ENCODE data around the gene SND1.
"Not testable (repeated sequence)": the region's sequence is repeated elsewhere in the genome, so short reads cannot be mapped to it uniquely, and the experiment has no call there.

The SND1 gene

DNA sequence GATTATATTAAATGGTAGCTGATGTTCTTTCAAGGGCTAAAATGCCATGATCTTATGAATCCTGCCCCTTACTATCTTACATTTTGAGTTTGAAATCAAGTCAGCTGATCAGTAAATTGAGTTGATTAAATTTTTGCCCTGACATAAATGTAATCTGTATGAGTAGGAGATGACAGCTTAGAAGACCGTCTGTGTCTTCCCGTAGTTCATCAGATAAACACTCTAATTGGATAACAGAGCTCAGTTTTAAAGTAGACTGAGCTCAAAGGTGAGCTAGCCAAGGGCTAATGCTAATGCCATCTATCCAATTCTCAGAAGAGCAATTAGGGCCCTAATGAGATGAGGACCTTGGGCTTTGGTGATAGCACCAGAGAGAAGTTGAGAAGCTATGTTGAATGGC is 296.3 kb downstream of the SND1 start:
- DNase-seq (ENCODE audit: insufficient read length, low spot score) (no peak), FAIRE-seq (no peak)

DNA sequence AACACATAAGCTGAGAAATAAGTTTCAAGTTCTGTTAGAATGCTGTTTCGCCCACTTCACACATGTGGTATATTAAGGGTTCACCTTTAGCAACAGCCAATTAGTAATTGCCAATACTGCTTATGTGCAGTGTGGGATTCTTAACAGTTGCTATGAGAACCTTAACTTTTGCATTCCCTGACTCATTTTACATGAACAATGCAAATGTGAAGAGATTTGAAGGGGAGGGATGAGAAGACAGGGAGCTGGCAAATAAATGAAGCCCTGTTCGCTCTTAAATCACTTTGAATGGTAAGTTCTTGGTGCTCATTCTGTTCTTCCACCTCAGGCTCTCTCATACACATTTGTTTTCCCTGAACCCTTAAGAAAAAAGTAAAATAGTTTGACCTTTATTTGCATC is 296.9 kb downstream of the SND1 start:
- no peak for FAIRE-seq
- DNase-seq (ENCODE audit: insufficient read length, low spot score): no peak

DNA sequence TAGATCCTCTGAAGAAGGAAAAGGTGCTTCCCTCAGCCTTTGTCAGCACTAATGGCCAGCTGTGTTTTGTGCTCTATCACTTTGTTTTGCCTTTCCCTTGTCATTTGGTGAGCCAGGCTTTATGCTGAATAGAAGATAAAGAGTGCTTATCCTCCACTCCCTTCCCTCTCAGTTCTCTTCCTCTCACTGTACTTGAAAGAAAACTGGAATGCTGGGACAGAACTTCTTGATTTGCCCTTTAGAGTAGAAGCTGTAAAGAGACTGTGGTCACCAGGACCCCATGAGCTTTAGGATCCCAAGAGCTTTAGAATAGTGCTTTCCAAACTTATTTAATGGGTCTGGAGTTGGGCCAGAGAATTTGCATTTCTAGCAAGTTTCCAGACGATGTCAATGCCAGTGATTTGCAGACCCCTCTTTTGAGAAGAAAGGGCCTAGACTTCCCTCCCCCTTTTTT is 297.8 kb downstream of the SND1 start:
- no peak for DNase-seq (ENCODE audit: insufficient read length, low spot score)
- no peak for FAIRE-seq

DNA sequence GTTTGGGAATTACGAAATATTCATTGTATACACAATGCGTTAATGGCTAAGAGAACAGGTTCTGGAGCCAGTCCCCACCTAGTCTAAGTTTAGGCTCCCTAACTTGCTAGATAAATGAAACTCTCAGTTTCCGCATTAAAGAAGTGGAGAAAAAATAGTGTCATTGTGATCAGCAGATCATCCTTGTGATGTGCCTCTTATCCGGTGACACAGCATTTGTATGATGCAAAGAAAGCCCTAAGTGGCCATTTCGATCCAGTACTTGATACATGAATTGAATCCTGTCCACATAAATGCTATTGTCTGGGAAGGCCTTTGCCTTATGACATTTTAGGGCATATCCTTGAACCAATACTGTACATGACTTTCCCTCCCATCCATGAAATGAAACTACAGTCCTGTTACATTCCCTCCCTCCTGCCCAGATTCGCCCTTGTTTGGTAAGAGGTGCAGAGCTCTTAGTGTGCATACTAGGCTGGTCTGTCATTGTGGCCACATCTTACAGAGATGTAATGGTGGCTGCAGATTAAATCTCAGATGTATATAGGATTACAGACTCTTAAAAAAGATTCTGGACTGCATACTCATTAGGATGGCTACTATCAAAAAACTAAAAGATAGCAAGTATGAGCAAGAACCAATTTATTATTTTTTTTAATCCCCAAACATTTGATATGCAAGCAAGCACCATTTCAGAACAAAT is 298.4 kb downstream of the SND1 start:
- FAIRE-seq (no peak), DNase-seq (ENCODE audit: insufficient read length, low spot score) (no peak)

DNA sequence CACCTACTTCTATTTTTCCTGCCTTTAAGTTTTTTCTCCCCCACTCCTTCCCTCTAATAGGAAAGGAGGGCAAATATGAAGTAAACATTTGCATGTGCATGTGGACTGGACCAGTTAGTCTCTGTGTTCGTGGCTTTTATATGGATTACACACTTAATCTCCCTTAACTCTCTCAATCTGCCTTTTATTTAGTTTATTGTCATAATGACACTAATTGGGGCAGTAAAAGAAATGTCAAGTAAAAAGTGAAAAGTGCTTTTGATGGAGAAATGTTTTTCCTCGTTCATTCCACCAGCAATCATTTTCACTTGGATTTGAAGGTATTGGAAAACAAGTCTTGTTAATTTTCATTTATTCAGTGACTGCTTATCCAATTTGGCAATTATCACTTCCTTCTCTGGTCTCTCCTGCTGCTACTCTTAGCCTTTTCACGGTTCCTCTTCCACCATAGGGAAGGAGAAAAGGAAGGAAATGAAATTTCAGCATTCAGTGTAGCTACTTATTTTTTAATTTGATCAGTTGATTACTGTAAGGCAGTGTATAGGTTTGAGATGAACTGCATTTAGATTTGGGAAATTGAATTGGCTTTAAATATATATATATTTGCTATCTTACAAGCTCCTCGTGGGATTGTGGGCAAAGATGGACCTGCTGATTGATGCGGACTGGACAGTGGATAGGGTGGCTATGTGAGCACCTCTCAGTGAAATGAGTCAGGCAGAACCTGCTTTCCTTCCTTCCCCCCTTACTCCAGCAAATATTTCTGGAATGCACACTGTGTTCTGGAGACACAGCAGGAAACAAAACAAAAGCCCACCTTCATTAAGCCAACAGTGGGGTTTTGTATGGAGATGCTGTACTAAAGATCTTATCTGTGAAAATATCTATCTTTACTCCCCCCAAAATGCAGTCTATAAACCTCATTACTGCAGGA is 301.7 kb downstream of the SND1 start:
- FAIRE-seq (no peak), DNase-seq (ENCODE audit: insufficient read length, low spot score) (no peak)

DNA sequence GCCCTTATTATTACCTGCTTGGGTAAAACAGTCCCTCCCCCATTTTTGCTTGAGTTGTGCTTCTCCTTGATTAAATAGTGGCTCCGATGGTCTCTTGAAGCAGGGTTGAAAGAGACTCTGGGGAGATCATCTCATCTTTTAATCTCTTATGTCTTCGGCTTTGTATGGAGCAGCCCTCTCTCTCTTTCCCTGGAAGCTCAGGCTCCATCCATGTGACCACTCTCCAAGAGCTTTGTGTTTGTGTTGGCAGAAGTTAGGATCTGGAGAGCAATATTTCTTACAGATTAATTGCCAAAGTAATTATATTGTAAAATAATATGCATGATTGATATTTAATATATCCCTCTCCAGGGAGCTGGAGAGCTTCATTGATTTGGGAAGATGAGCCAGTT is 302.4 kb downstream of the SND1 start:
- no peak for DNase-seq (ENCODE audit: insufficient read length, low spot score)
- FAIRE-seq: no peak

DNA sequence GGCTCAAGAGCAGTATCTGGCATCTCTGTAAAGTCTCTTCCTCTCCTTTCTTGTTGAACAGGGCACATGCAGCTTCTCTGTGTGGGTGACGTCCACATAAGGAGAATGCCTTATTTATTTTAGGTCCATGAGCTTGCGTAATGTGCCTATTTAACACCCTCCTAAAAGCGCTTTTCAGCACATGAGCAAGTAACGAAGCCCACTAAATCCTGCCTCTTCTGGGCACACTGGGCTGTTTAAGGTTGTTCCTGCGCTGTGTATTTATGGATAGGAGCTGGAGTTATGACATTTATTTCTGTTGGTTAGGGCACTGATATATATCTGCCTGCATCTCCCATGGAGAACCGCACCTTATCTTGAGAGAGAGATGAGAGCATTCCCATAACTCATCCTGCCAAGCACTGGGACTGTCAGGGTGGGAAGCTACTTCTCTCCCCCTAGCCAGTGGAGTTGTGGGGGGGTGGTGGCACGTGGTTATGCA is 303.1 kb downstream of the SND1 start:
- DNase-seq (ENCODE audit: insufficient read length, low spot score) (no peak), FAIRE-seq (no peak)

DNA sequence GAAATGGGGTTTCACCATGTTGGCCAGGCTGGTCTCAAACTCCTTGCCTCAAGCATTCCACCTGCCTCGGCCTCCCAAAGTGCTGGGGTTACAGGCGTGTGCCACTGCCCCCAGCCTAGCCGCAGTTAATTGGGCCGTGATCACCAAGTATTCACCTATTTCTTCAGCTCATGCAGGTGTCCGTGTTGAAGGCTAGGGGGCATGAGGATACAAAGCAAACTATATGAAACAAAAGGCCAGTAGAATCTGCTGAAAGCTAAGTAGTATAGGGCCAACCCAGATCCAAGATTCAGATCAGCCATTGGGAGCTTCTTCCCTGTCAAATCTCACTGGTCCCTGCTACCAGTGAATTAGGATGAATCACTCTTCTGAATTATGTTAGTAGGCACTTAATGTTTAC is 305.9 kb downstream of the SND1 start:
- no peak for DNase-seq (ENCODE audit: insufficient read length, low spot score)
- no peak for FAIRE-seq

DNA sequence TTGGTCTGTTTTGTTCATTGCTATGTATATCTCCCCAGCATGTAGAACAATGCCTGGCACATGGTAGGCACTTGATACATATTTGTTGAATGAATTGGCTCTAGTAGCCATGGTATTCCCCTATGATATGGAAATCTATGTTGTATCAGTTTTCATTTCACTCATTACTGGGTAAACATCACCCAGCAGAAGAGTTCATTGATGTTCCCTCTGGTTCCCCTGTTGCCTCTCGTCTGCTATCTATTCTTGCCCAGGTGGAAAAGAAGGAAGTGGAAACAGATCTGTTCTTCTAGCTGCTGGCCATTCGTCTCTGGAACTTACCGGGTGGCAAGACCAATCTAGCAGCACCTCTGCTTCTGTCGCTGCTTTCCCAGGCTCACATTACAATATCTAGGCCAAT is 307.8 kb downstream of the SND1 start:
- no peak for DNase-seq (ENCODE audit: insufficient read length, low spot score)
- FAIRE-seq: no peak

DNA sequence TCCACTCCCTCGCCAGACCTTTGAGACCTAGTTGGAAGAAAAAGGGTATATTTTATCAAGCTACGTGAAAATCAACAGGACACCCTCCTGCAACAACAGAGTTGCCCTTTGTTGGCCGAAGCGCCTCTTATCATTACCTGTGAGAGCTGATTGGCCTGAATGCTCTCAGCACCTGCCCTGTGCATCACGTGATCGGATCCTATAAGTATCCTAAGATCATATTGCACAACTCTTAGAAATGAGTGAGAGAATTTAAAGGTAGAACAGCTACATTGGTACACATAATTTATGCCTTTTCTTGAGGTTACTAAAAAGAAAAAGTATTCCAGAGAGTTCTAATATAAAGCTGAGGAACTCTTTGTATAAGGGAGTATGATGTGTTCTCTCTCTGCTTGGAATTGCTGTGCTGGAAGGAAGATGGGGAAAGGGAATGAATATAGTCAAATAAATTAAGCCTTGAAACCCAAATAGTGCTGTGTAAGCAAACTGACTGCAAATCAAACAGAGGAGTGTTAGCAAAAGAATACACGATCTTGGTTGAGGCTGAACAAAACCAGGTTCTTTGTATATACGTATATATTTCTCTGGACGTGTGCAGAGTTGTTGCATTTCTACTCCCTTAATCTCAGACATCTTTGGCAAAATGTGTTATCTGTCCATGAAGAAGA is 309.9 kb downstream of the SND1 start:
- DNase-seq (ENCODE audit: insufficient read length, low spot score) (no peak), FAIRE-seq (no peak)

DNA sequence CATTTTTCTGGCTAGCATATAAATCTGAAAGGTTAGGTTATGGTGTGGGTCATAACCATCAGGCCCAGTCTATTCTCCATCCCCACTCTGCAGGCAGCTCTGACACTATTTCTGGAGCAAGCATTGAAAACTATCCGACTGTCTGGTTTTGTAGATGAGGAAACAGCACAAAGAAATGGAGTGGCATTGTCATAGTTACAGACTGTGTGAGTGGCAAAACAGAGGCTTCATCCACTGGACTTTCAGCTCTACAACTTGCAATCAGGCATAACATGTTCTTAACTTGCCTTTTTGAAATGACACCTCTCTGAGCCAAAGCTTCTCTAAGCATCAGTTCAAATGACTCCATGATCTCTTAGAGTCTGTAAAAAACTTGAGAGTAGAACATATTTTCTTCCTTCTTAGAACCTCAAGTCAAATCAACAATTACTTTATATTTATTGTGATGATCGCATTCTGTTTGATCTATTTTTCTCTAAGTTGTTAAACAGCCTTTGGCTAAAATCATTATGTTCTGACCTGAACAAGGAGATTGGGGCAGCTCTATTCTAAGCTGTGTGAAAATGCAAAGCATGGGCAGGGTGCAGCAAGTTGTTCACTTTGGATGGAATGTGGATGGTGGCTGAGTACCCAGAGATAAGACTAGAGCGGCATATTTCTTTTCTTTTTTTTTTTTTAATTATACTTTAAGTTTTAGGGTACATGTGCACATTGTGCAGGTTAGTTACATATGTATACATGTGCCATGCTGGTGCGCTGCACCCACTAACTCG is 310.8 kb downstream of the SND1 start:
- FAIRE-seq: no peak
- DNase-seq (ENCODE audit: insufficient read length, low spot score): no peak

DNA sequence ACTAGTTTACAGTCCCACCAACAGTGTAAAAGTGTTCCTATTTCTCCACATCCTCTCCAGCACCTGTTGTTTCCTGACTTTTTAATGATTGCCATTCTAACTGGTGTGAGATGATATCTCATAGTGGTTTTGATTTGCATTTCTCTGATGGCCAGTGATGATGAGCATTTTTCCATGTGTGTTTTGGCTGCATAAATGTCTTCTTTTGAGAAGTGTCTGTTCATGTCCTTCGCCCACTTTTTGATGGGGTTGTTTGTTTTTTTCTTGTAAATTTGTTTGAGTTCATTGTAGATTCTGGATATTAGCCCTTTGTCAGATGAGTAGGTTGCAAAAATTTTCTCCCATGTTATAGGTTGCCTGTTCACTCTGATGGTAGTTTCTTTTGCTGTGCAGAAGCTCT is 311.9 kb downstream of the SND1 start:
- not testable (repeated sequence) for FAIRE-seq; DNase-seq (ENCODE audit: insufficient read length, low spot score)

DNA sequence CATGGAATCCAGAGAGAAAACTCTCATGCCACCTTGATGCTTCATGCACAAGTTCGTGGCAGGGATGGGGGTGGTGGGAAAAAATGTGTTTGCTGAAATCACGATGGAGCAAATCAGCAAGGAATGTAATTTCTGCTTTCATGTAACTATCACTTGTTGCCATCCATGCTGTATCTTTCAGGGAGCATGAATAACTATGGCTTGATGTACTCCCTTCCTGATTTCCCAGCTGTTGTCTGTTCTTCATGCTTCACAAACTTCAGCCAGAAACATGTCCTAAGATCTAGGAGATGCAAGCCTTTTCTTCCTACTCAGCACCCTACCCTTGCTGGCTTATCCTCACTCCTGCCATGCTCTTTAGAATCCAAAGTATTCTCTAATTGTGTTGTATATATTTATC is 315.3 kb downstream of the SND1 start:
- FAIRE-seq (no peak), DNase-seq (ENCODE audit: insufficient read length, low spot score) (no peak)

DNA sequence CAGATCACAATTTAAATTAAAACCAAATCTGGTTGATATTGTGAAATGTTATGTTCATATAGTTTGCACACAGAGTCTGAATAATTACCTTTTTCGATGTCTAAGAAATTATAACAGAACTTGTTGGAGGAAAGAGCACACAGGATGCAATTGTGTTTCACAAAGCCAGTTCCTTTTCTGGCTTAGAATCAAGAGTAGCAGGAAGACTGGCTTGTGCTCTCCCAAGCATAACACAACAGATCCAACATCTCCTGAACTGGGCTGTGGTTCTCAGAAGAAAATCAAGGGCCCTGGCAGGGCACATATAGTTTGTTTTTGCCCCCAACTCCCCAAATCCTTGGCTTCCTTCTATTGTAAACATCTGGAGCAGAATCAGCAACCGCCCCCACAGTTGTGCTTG is 316.6 kb downstream of the SND1 start:
- FAIRE-seq: no peak
- no peak for DNase-seq (ENCODE audit: insufficient read length, low spot score)

DNA sequence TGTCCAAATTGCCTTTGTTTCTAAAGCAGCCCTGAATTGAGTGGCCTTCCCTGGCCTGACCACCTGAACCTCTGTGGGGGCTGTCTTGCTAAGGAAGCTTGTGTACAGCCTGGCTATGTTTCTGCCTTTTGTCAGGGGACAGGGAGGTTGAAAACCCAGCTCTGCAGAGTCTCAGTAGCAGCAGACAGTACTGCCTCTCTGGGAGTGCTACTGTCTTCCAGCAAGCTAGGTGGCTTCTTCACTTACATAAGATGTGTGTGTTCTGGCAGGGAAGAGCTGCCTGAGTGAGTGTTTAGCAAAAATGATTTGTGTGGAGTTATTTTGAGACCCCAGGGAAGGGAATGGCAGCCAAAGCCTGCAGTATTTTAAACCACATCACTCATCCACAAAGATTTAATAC is 321.8 kb downstream of the SND1 start:
- no peak for FAIRE-seq
- no peak for DNase-seq (ENCODE audit: insufficient read length, low spot score)

DNA sequence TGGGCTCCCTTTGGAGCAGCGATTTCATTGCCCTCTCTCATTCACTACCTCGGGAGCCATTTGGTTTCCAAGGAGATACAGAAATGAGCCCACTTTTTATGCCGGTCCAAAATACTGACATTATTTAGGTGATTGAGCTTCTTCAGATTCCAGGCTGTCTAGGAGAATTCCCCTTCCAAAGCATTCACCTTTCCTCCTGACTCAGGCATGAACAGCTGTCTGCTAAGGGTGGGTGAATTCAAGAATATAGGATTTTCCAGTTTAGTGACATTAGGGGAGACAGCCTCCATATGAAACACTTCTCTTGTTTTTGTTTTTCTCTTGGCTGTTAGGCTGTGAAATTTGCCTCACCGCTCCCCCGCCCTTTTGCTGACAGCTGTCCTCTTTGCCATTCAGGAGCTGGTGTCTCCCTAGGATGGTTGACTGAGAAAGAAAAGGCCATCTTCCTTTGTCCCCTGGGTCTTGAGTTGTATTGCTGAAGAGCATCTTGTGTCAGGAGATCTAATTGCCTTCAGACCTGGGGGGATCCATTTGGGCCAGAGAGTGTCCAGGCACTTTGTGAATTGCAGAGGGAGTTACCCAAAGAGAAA is 322.5 kb downstream of the SND1 start:
- DNase-seq (ENCODE audit: insufficient read length, low spot score) (no peak), FAIRE-seq (no peak)

DNA sequence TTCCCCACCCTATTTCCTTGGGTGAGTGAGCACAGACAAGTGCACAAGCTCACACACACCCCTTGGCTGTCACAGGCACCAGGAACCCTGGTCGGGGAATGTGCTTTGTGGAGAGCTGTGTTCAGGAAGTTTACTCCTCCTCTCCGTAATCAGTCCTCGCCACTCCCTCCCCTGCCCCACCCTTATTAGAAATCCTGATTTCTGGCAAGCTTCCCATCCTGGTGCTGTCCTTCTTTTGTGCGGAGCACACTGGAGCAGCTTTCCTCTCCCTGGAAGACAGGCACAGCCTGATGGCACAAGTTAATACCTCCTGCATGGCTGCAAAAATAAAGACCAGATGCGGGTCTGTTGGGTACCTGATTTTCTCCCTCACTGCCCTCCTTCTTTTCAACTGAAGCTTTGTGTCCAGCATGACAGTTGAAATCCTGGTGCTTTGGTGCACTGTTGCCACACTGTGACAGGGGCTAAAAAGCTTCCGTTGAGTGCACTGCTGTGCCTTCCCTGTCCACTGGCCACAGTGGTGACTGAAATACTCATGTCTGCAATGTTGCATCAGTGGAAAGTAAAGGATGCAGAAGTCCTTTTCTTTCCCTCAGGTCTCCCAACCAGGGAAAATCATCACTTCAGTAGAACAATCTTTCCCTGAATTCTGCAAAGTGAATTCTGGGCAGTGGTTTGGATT is 324.2 kb downstream of the SND1 start:
- no peak for FAIRE-seq
- DNase-seq (ENCODE audit: insufficient read length, low spot score): no peak

DNA sequence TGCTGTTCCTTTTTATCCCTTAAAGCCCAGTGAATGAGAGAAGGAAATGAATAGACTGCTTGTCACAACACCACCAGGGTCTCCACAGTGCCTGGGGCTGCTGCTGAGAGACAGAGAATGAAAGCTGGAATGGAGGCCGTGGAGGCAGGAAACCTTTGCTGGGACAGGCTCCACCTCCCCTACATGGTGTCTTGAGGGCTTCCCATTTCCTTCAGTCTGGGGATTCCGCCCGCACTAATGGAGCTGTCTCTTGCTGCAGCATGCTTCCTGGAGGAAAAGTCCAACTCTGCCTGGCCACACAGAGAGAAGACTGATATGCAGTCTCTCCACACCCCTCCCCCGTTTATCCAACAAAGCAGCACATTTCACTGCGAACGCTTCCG is 324.7 kb downstream of the SND1 start:
- no peak for FAIRE-seq
- no peak for DNase-seq (ENCODE audit: insufficient read length, low spot score)

DNA sequence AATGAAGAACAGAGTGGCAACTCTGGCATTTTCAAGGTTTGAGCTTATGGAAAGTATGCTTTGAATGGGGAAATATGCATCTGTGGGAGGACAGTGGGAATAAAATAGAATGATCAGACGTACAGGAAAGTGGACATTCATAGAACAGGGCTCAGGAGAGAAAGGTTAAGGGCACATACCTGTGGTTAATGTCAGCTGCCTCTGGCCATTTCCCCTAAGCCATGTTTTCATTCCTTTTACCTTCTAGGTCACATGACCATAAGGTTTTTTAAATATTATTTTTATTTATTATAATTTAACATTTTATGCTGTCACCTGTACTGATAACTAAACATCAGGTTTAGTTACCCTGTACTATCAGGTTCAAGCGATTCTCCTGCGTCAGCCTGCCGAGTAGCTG is 326.4 kb downstream of the SND1 start:
- DNase-seq (ENCODE audit: insufficient read length, low spot score) (no peak), FAIRE-seq (no peak)
